Smooth muscle cell (in vitro differentiated cells): ENCODE data around the gene BMP3. TPM values are rescaled to one million over a fixed set of nuclear protein-coding genes. Genes with fewer than 3 reads are reported as not detected.

Experiments used
- DNase-seq: peaks from one replicate; lab custom pipeline; 2025; ENCODE audit not compliant: unreplicated experiment; lab: John Stamatoyannopoulos, UW
- H2AFZ ChIP-seq: fragments of 200-600 bp; sonication (generic); 2 replicates; pipeline ENCODE4 v1.6.0; 2016; ENCODE audit warnings: antibody characterized with exemption, low read depth, mild to moderate bottlenecking
- H3F3A ChIP-seq: fragments of 200-600 bp; sonication (generic); 2 replicates; pipeline ENCODE4 v1.6.0; 2017; ENCODE audit warnings: antibody characterized with exemption, low read depth
- H3K27ac ChIP-seq: fragments of 200-600 bp; sonication (generic); 2 replicates; pipeline ENCODE4 v1.5.1; 2016; ENCODE audit warnings: low read depth, mild to moderate bottlenecking
- H3K27me3 ChIP-seq: fragments of 200-600 bp; sonication (generic); 2 replicates; pipeline ENCODE4 v1.6.1; 2016; ENCODE audit warnings: low read depth, mild to moderate bottlenecking
- H3K36me3 ChIP-seq: fragments of 200-600 bp; sonication (generic); 2 replicates; pipeline ENCODE4 v1.5.1; 2016; ENCODE audit warnings: low read depth
- H3K4me1 ChIP-seq: fragments of 200-600 bp; sonication (generic); 2 replicates; pipeline ENCODE4 v1.5.1; 2016; ENCODE audit warnings: low read depth
- H3K4me2 ChIP-seq: fragments of 200-600 bp; sonication (generic); 2 replicates; pipeline ENCODE4 v1.6.0; 2016; ENCODE audit warnings: mild to moderate bottlenecking
- H3K4me3 ChIP-seq: fragments of 200-600 bp; sonication (generic); 2 replicates; pipeline ENCODE4 v1.5.1; 2016; ENCODE audit warnings: mild to moderate bottlenecking
- H3K79me2 ChIP-seq: fragments of 200-600 bp; sonication (generic); 2 replicates; pipeline ENCODE4 v1.6.0; 2016; ENCODE audit warnings: low read depth, mild to moderate bottlenecking
- H3K9ac ChIP-seq: fragments of 200-600 bp; sonication (generic); 2 replicates; pipeline ENCODE4 v1.6.0; 2016; ENCODE audit warnings: low read depth
- H3K9me3 ChIP-seq: fragments of 200-600 bp; sonication (generic); replicated peaks from 2 replicates; pipeline ENCODE4 v1.5.1; 2016; ENCODE audit warnings: low read depth
- H4K20me1 ChIP-seq: fragments of 200-600 bp; sonication (generic); 2 replicates; pipeline ENCODE4 v1.6.0; 2016; ENCODE audit warnings: low read depth
- WGBS: methylation state at CpG from one replicate; pipeline ENCODE4 v1.1.7; 2016; ENCODE audit warnings: low lambda C conversion rate; 5-methylcytosine and 5-hydroxymethylcytosine counted together
- polyA plus RNA-seq: library from polyadenylated mRNA; unstranded; fragments of >200 nt; fragmentation: Nextera tagmentation; extraction: Ambion mirVana; gene quantifications from 2 replicates; pipeline ENCODE4 v1.2.1, GENCODE V29; 2016
- total RNA-seq: library from RNA; depleted of rRNA; stranded (reverse); fragments of >200 nt; gene quantifications from 2 replicates; pipeline ENCODE4 v1.2.3, GENCODE V29; 2014
- TF ChIP-seq, protein P1 (sequence below): fragments of 200-600 bp; sonication (generic); IDR thresholded peaks from 2 replicates; pipeline ENCODE4 v1.5.1; 2017; ENCODE audit warnings: borderline replicate concordance, mild to moderate bottlenecking, antibody characterized with exemption; ENCODE audit not compliant: insufficient read depth, poor library complexity, severe bottlenecking

Gene BMP3
- total and polyA plus RNA-seq, 2 experiments from 2014 or later, result not detected

DNA sequence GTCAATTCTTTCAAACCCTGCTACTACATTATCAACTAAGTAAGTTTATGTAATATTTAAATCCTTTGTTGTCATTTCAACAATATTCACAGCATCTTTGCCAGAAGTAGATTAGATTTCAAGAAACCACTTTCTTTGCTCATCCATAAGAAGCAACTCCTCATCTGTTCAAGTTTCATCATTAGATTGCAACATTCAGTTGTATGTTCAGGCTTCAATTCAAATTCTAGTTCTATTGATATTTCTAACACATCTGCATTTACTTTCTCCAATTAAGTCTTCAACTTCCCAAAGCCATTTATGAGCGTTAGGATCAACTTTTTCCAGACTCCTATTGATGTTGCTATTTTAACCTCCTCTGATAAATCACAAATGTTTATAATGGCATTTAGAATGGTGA, 66.1 kb downstream of the BMP3 start:
- Histone ChIP-seq H2AFZ (no peak overlapping the region), H3K79me2 (no peaks in the 10 kb centered on the region), H3F3A (no peaks in the 10 kb centered on the region), H4K20me1 (no peaks in the 10 kb centered on the region), H3K9me3 (no peaks in the 10 kb centered on the region), H3K27ac (no peak overlapping the region), H3K9ac (no peak overlapping the region), H3K27me3 (no peaks in the 10 kb centered on the region), H3K4me1 (no peaks in the 10 kb centered on the region), H3K4me3 (no peak overlapping the region), H3K36me3 (no peaks in the 10 kb centered on the region), H3K4me2 (no peak overlapping the region)
- DNase-seq, result no peak
- TF ChIP-seq, protein P1, sequence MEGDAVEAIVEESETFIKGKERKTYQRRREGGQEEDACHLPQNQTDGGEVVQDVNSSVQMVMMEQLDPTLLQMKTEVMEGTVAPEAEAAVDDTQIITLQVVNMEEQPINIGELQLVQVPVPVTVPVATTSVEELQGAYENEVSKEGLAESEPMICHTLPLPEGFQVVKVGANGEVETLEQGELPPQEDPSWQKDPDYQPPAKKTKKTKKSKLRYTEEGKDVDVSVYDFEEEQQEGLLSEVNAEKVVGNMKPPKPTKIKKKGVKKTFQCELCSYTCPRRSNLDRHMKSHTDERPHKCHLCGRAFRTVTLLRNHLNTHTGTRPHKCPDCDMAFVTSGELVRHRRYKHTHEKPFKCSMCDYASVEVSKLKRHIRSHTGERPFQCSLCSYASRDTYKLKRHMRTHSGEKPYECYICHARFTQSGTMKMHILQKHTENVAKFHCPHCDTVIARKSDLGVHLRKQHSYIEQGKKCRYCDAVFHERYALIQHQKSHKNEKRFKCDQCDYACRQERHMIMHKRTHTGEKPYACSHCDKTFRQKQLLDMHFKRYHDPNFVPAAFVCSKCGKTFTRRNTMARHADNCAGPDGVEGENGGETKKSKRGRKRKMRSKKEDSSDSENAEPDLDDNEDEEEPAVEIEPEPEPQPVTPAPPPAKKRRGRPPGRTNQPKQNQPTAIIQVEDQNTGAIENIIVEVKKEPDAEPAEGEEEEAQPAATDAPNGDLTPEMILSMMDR, result no peak
- 93% methylated on average over 1 of the region's 1 CpG for WGBS

DNA sequence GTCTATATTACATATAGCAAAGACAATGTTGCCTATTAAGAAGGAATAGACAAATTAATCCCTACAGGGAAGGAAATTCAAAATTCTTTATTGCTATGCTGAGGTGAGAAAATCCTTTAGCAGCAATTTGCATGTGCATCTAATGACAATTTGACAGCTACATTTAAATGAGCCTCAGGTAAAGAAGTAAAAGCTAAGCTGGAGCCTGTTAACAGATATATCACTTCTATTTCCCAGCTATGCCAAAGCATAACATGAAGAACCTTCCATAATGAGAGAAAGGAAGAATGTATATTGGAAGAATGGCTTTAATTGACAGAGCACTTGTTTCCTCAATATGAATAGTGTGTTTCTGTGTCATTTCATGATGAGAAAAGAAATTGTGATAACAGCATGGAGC, 71.6 kb downstream of the BMP3 start:
- no peaks in the 10 kb centered on the region for H3K9me3 ChIP-seq
- H2AFZ ChIP-seq, result no peak overlapping the region
- no peak overlapping the region for H3K4me3 ChIP-seq
- no peak for DNase-seq
- TF ChIP-seq, protein P1, result no peak
- H3F3A ChIP-seq, result no peaks in the 10 kb centered on the region
- H3K36me3 ChIP-seq, result no peaks in the 10 kb centered on the region
- no peaks in the 10 kb centered on the region for H3K79me2 ChIP-seq
- H3K27me3 ChIP-seq, result no peaks in the 10 kb centered on the region
- H4K20me1 ChIP-seq, result no peaks in the 10 kb centered on the region
- no peak overlapping the region for H3K4me2 ChIP-seq
- no peak overlapping the region for H3K27ac ChIP-seq
- H3K4me1 ChIP-seq, result no peaks in the 10 kb centered on the region
- H3K9ac ChIP-seq, result no peak overlapping the region

DNA sequence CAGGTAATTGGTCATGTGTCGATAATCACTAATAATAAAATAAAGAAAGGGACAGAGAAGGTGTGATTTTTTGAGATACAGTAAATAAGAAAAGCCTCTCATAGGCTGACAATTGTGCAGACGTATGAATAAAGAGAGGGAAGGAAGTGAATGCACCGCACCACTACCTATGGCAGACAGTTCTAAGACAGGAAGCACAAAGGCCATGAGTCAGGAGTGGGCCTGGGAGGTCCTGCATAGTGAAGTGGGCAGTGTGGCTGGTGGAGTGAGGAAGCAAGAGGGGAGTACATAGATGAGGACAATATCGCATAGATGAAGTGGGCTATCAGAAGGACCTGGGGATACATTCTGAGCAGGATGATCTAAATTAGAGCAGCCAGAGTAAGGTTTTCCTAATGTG, 75.6 kb downstream of the BMP3 start:
- Histone ChIP-seq H3K27me3 (no peaks in the 10 kb centered on the region), H3K79me2 (no peaks in the 10 kb centered on the region), H3F3A (no peaks in the 10 kb centered on the region), H3K4me3 (no peak overlapping the region), H3K9me3 (no peaks in the 10 kb centered on the region), H3K27ac (no peak overlapping the region), H3K4me1 (no peaks in the 10 kb centered on the region), H3K4me2 (no peak overlapping the region), H2AFZ (no peak overlapping the region), H3K36me3 (no peaks in the 10 kb centered on the region), H3K9ac (no peak overlapping the region), H4K20me1 (no peaks in the 10 kb centered on the region)
- no peak for DNase-seq
- TF ChIP-seq, protein P1, result no peak
- 89% methylated on average over 4 of the region's 4 CpGs for WGBS

Other genes with a start within 250 kb of the BMP3 start
- 0.09 TPM in 1 of 2 replicates, not detected in the other for gene PRKG2, start 184.5 kb downstream of the BMP3 start, total RNA-seq
- 1.1 TPM in 1 of 2 replicates, not detected in the other for gene PRKG2, start 184.5 kb downstream of the BMP3 start, polyA plus RNA-seq